Natural killer cell treated with Interleukin-12 subunit alpha and Interleukin-12 subunit beta and Interleukin-15 and Interleukin-18, amount 100 ng/mL, for 72 hours (primary cell): Measurements from ENCODE around the gene GPRC5A. TPM values are rescaled to one million over a fixed set of nuclear protein-coding genes. Genes with fewer than 3 reads are reported as not detected.

Source experiments
- ATAC-seq, 2 donors: fragments of 150-1000 bp; cut with Tn5 transposase in 1 of 2; sonication (Bioruptor Pico), chemical (Tn5 transposase) in 1 of 2; 2 replicates each; pipeline ENCODE4 v1.10.0; 2021
- DNase-seq: peaks from one replicate; pipeline ENCODE4 v3.0.0; 2022; ENCODE audit warnings: low spot score
- H3K27ac Mint-ChIP-seq, 2 donors: 1 replicate in 1 of 2; 2 replicates in 1 of 2; pipeline ENCODE4 v1.8.0; 2022; ENCODE audit warnings: mixed read lengths in 2 of 2, mild to moderate bottlenecking in 1 of 2, moderate library complexity in 1 of 2
- H3K27me3 Mint-ChIP-seq, 2 donors: 1 replicate in 1 of 2; 2 replicates in 1 of 2; pipeline ENCODE4 v1.8.0; 2022; ENCODE audit warnings: mixed read lengths in 2 of 2
- H3K36me3 Mint-ChIP-seq: one replicate; pipeline ENCODE4 v1.8.0; 2022; ENCODE audit warnings: mixed read lengths
- H3K4me1 Mint-ChIP-seq, 2 donors: 1 replicate in 1 of 2; 2 replicates in 1 of 2; pipeline ENCODE4 v1.8.0; 2022; ENCODE audit warnings: low read depth in 2 of 2, mixed read lengths in 2 of 2, mild to moderate bottlenecking in 1 of 2
- H3K4me3 Mint-ChIP-seq: one replicate; pipeline ENCODE4 v1.8.0; 2022; ENCODE audit warnings: mixed read lengths
- H3K9me3 Mint-ChIP-seq: 2 replicates; pipeline ENCODE4 v1.8.0; 2022; ENCODE audit warnings: mixed read lengths
- total RNA-seq, 2 donors: library from RNA; stranded (reverse); gene quantifications; one replicate each; pipeline ENCODE4 v1.2.3, GENCODE V29; 2022

GPRC5A gene
- total RNA-seq, 2 donors from 2014 or later, result not detected

- H3K4me1 Mint-ChIP-seq, result peaks cover 0 to 8% of the 10 kb centered on the region in 2 donors
- ATAC-seq, result no peak
- no peak overlapping the region for H3K4me3 Mint-ChIP-seq
- H3K27ac Mint-ChIP-seq, result no peak overlapping the region
- H3K9me3 Mint-ChIP-seq, result no peaks in the 10 kb centered on the region
- peaks cover 8 to 9% of the 10 kb centered on the region in 2 donors for H3K27me3 Mint-ChIP-seq
- DNase-seq, result no peak
- no peaks in the 10 kb centered on the region for H3K36me3 Mint-ChIP-seq
Observed at GRCh38 chr12:12877153-12877768, 14.1 kb upstream of the GPRC5A start.

GRCh38 chr12:12877781-12878455, 13.4 kb upstream of the GPRC5A start:
- DNase-seq, result no peak
- H3K4me1 Mint-ChIP-seq, result peaks cover 0 to 8% of the 10 kb centered on the region in 2 donors
- H3K36me3 Mint-ChIP-seq, result no peaks in the 10 kb centered on the region
- H3K9me3 Mint-ChIP-seq, result no peaks in the 10 kb centered on the region
- H3K27me3 Mint-ChIP-seq, result peaks cover 8 to 9% of the 10 kb centered on the region in 2 donors
- H3K4me3 Mint-ChIP-seq, result no peak overlapping the region
- no peak overlapping the region for H3K27ac Mint-ChIP-seq
- ATAC-seq, result no peak

- Mint-ChIP-seq H3K36me3 (no peaks in the 10 kb centered on the region), H3K27ac (no peak overlapping the region), H3K27me3 (peaks cover 11 to 23% of the 10 kb centered on the region in 2 donors), H3K4me1 (peaks cover 0 to 8% of the 10 kb centered on the region in 2 donors), H3K9me3 (no peaks in the 10 kb centered on the region), H3K4me3 (no peak overlapping the region)
- ATAC-seq (peak; percentile 61), DNase-seq (no peak)
Observed at GRCh38 chr12:12880537-12880936, 10.8 kb upstream of the GPRC5A start.

GRCh38 chr12:12881151-12881909, 10.0 kb upstream of the GPRC5A start:
- DNase-seq (no peak), ATAC-seq (peak in 1 of 2 donors; percentile 37)
- Mint-ChIP-seq H3K36me3 (no peaks in the 10 kb centered on the region), H3K27me3 (peaks cover 15 to 23% of the 10 kb centered on the region in 2 donors), H3K4me3 (no peak overlapping the region), H3K9me3 (no peaks in the 10 kb centered on the region), H3K27ac (no peak overlapping the region), H3K4me1 (peaks cover 0 to 8% of the 10 kb centered on the region in 2 donors)

- Mint-ChIP-seq H3K4me1 (peaks cover 0 to 8% of the 10 kb centered on the region in 2 donors), H3K36me3 (no peaks in the 10 kb centered on the region), H3K27me3 (peaks cover 15 to 21% of the 10 kb centered on the region in 2 donors), H3K9me3 (no peaks in the 10 kb centered on the region), H3K4me3 (no peak overlapping the region), H3K27ac (no peak overlapping the region)
- ATAC-seq (no peak), DNase-seq (no peak)
Observed at GRCh38 chr12:12882288-12882687, 9.1 kb upstream of the GPRC5A start.

GRCh38 chr12:12883369-12884001, 7.9 kb upstream of the GPRC5A start:
- no peak overlapping the region for H3K27ac Mint-ChIP-seq
- no peaks in the 10 kb centered on the region for H3K36me3 Mint-ChIP-seq
- peaks cover 24 to 29% of the 10 kb centered on the region in 2 donors for H3K27me3 Mint-ChIP-seq

GRCh38 chr12:12885096-12885792, 6.1 kb upstream of the GPRC5A start:
- ATAC-seq, result no peak
- H3K4me3 Mint-ChIP-seq, result no peak overlapping the region
- H3K27ac Mint-ChIP-seq, result no peak overlapping the region
- no peaks in the 10 kb centered on the region for H3K36me3 Mint-ChIP-seq
- no peak for DNase-seq
- H3K9me3 Mint-ChIP-seq, result no peaks in the 10 kb centered on the region
- peaks cover 34 to 46% of the 10 kb centered on the region in 2 donors for H3K27me3 Mint-ChIP-seq
- peaks cover 0 to 10% of the 10 kb centered on the region in 2 donors for H3K4me1 Mint-ChIP-seq

More at GRCh38 chr12:12883369-12884001, 7.9 kb upstream of the GPRC5A start:
- no peaks in the 10 kb centered on the region for H3K9me3 Mint-ChIP-seq
- no peak for ATAC-seq
- peaks cover 0 to 8% of the 10 kb centered on the region in 2 donors for H3K4me1 Mint-ChIP-seq
- DNase-seq, result no peak
- H3K4me3 Mint-ChIP-seq, result no peak overlapping the region

GRCh38 chr12:12887471-12887870, 3.9 kb upstream of the GPRC5A start:
- peaks cover 0 to 5% of the 10 kb centered on the region in 2 donors for H3K4me1 Mint-ChIP-seq
- no peak for DNase-seq
- peaks cover 38 to 56% of the 10 kb centered on the region in 2 donors for H3K27me3 Mint-ChIP-seq
- H3K27ac Mint-ChIP-seq, result no peak overlapping the region
- no peaks in the 10 kb centered on the region for H3K9me3 Mint-ChIP-seq
- no peak overlapping the region for H3K4me3 Mint-ChIP-seq
- ATAC-seq, result no peak
- no peaks in the 10 kb centered on the region for H3K36me3 Mint-ChIP-seq

GRCh38 chr12:12889701-12890100, 1.7 kb upstream of the GPRC5A start:
- H3K27me3 Mint-ChIP-seq, result peaks cover 47 to 55% of the 10 kb centered on the region in 2 donors
- ATAC-seq (no peak), DNase-seq (no peak)
- H3K27ac Mint-ChIP-seq, result no peak overlapping the region
- peaks cover 0 to 5% of the 10 kb centered on the region in 2 donors for H3K4me1 Mint-ChIP-seq
- H3K4me3 Mint-ChIP-seq, result no peak overlapping the region
- no peaks in the 10 kb centered on the region for H3K36me3 Mint-ChIP-seq
- H3K9me3 Mint-ChIP-seq, result no peaks in the 10 kb centered on the region

- Mint-ChIP-seq H3K9me3 (no peaks in the 10 kb centered on the region), H3K4me3 (peak overlapping the region; percentile 49), H3K27ac (no peak overlapping the region), H3K36me3 (no peaks in the 10 kb centered on the region), H3K4me1 (peaks cover 0 to 5% of the 10 kb centered on the region in 2 donors), H3K27me3 (peaks cover 44 to 59% of the 10 kb centered on the region in 2 donors)
- ATAC-seq, result peak in 1 of 2 donors; percentile 33
- no peak for DNase-seq
Observed at GRCh38 chr12:12890543-12891079, 751 bp upstream of the GPRC5A start.

GRCh38 chr12:12891881-12892355, 556 bp downstream of the GPRC5A start:
- Mint-ChIP-seq H3K36me3 (no peaks in the 10 kb centered on the region), H3K27me3 (peaks cover 47 to 68% of the 10 kb centered on the region in 2 donors), H3K4me1 (peaks cover 0 to 5% of the 10 kb centered on the region in 2 donors), H3K9me3 (no peaks in the 10 kb centered on the region), H3K27ac (no peak overlapping the region), H3K4me3 (no peak overlapping the region)
- ATAC-seq (no peak), DNase-seq (no peak)

- H3K4me1 Mint-ChIP-seq, result peaks cover 4 to 5% of the 10 kb centered on the region in 2 donors
- H3K27me3 Mint-ChIP-seq, result peaks cover 46 to 69% of the 10 kb centered on the region in 2 donors
- H3K9me3 Mint-ChIP-seq, result no peaks in the 10 kb centered on the region
- no peak for DNase-seq
- H3K27ac Mint-ChIP-seq, result no peak overlapping the region
- no peak overlapping the region for H3K4me3 Mint-ChIP-seq
- ATAC-seq, result no peak
- no peaks in the 10 kb centered on the region for H3K36me3 Mint-ChIP-seq
Observed at GRCh38 chr12:12892681-12893141, 1.3 kb downstream of the GPRC5A start.
